Trophoblast cell (in vitro differentiated cells and primary cell): ENCODE measurements around the gene MTM1.
A peak's percentile ranks its signal among the peaks of the same experiment; 100 is the strongest.

ENCODE experiments used
- DNase-seq, 2 donors: peaks; one replicate each; pipeline ENCODE4 v3.0.0-alpha.2; 2016
- H2AFZ ChIP-seq: 2 replicates; pipeline ENCODE4 v1.6.1; 2013; ENCODE audit warnings: low read length, moderate library complexity, mild to moderate bottlenecking; ENCODE audit not compliant: insufficient read depth, poor library complexity
- H2AK5ac ChIP-seq: 2 replicates; pipeline ENCODE4 v1.6.1; 2013; ENCODE audit warnings: mild to moderate bottlenecking, low read length
- H2BK120ac ChIP-seq: 2 replicates; pipeline ENCODE4 v1.6.1; 2013; ENCODE audit warnings: low read length, mild to moderate bottlenecking, moderate library complexity; ENCODE audit not compliant: insufficient read depth, poor library complexity
- H2BK12ac ChIP-seq: 2 replicates; pipeline ENCODE4 v1.6.1; 2013; ENCODE audit warnings: mild to moderate bottlenecking, low read length, moderate library complexity
- H2BK5ac ChIP-seq: 2 replicates; pipeline ENCODE4 v1.6.1; 2013; ENCODE audit warnings: low read length, low read depth, moderate library complexity, mild to moderate bottlenecking; ENCODE audit not compliant: poor library complexity
- H3K14ac ChIP-seq: 2 replicates; pipeline ENCODE4 v1.6.1; 2013; ENCODE audit warnings: mild to moderate bottlenecking, low read length
- H3K18ac ChIP-seq: 2 replicates; pipeline ENCODE4 v1.6.1; 2013; ENCODE audit warnings: mild to moderate bottlenecking, low read length
- H3K23ac ChIP-seq: 2 replicates; pipeline ENCODE4 v1.6.1; 2013; ENCODE audit warnings: low read length
- H3K27ac ChIP-seq: 2 replicates; pipeline ENCODE4 v1.5.1; 2013; ENCODE audit warnings: low read depth, mild to moderate bottlenecking, inconsistent platforms, low read length, moderate library complexity
- H3K27me3 ChIP-seq: 2 replicates; pipeline ENCODE4 v1.6.1; 2013; ENCODE audit warnings: inconsistent platforms, mild to moderate bottlenecking, low read length, moderate library complexity; ENCODE audit not compliant: insufficient read depth
- H3K36me3 ChIP-seq, 2 experiments: 1 replicate in 1 of 2; 2 replicates in 1 of 2; pipeline ENCODE4 v1.6.1; 2013; ENCODE audit warnings: low read length in 2 of 2, mild to moderate bottlenecking in 2 of 2, moderate library complexity in 1 of 2; ENCODE audit not compliant: insufficient read depth in 2 of 2, control insufficient read depth in 1 of 2
- H3K4ac ChIP-seq: 2 replicates; pipeline ENCODE4 v1.6.1; 2013; ENCODE audit warnings: low read depth, mild to moderate bottlenecking, low read length, moderate library complexity
- H3K4me1 ChIP-seq, 2 experiments: 1 replicate in 1 of 2; 2 replicates in 1 of 2; pipeline ENCODE4 v1.6.1; 2013; ENCODE audit warnings: low read length in 2 of 2, mild to moderate bottlenecking in 2 of 2, moderate library complexity in 1 of 2; ENCODE audit not compliant: insufficient read depth in 2 of 2, control insufficient read depth in 1 of 2
- H3K4me2 ChIP-seq: 2 replicates; pipeline ENCODE4 v1.6.1; 2013; ENCODE audit warnings: inconsistent platforms, mild to moderate bottlenecking, low read length, moderate library complexity
- H3K4me3 ChIP-seq: 2 replicates; pipeline ENCODE4 v1.5.1; 2013; ENCODE audit warnings: mild to moderate bottlenecking, low read depth, low read length, inconsistent platforms
- H3K79me1 ChIP-seq: one replicate; pipeline ENCODE4 v1.6.1; 2013; ENCODE audit warnings: low read length
- H3K79me2 ChIP-seq: 2 replicates; pipeline ENCODE4 v1.6.1; 2013; ENCODE audit warnings: low read length, mild to moderate bottlenecking; ENCODE audit not compliant: control insufficient read depth, insufficient read depth, poor library complexity
- H3K9ac ChIP-seq: 2 replicates; pipeline ENCODE4 v1.6.1; 2013; ENCODE audit warnings: mild to moderate bottlenecking, low read length
- H3K9me3 ChIP-seq: 2 replicates; pipeline ENCODE4 v1.6.1; 2013; ENCODE audit warnings: low read depth, mild to moderate bottlenecking, control low read depth, inconsistent platforms, low read length; ENCODE audit not compliant: insufficient read depth
- H4K12ac ChIP-seq: 2 replicates; pipeline ENCODE4 v1.6.1; 2013; ENCODE audit warnings: low read depth, mild to moderate bottlenecking, low read length, moderate library complexity
- H4K8ac ChIP-seq: 2 replicates; pipeline ENCODE4 v1.6.1; 2013; ENCODE audit warnings: low read depth, mild to moderate bottlenecking, low read length, moderate library complexity
- H4K91ac ChIP-seq: one replicate; pipeline ENCODE4 v1.6.1; 2013; ENCODE audit warnings: low read depth, mild to moderate bottlenecking, low read length, moderate library complexity
- whole genome bisulfite sequencing: extraction: QIAGEN DNeasy Blood & Tissue Kit; methylation state at CpG from one replicate; pipeline ENCODE4 v1.1.7; 2013; ENCODE audit warnings: missing lambda C conversion rate; ENCODE audit not compliant: insufficient read length, insufficient coverage; ENCODE audit errors: extremely low coverage; 5-methylcytosine and 5-hydroxymethylcytosine counted together

The MTM1 gene

GRCh38 chrX:150676221-150676620 is 107.8 kb downstream of the MTM1 start:
- no peak overlapping the region for H3K27ac ChIP-seq
- no peak overlapping the region for H2BK12ac ChIP-seq
- no peak overlapping the region for H3K14ac ChIP-seq
- H3K9ac ChIP-seq = no peak overlapping the region
- H3K9me3 ChIP-seq = no peaks in the 10 kb centered on the region
- H3K4me1 ChIP-seq = no peaks in the 10 kb centered on the region
- no CpG with 5 or more reads among the region's 2 CpGs for WGBS
- H4K8ac ChIP-seq = no peak overlapping the region
- H2BK5ac ChIP-seq = no peak overlapping the region
- no peak overlapping the region for H4K12ac ChIP-seq
- H3K36me3 ChIP-seq = peaks cover 0 to 4% of the 10 kb centered on the region in 2 experiments
- H3K4ac ChIP-seq = no peak overlapping the region
- H3K79me1 ChIP-seq = no peaks in the 10 kb centered on the region
- H2AK5ac ChIP-seq = no peak overlapping the region
- no peaks in the 10 kb centered on the region for H3K27me3 ChIP-seq
- no peak overlapping the region for H3K4me3 ChIP-seq
- no peak overlapping the region for H3K4me2 ChIP-seq
- no peak for DNase-seq
- H3K18ac ChIP-seq = no peak overlapping the region
- H4K91ac ChIP-seq = no peak overlapping the region
- H3K79me2 ChIP-seq = no peaks in the 10 kb centered on the region
- H3K23ac ChIP-seq = no peak overlapping the region
- no peak overlapping the region for H2BK120ac ChIP-seq
- no peak overlapping the region for H2AFZ ChIP-seq

GRCh38 chrX:150680974-150681373 is 112.6 kb downstream of the MTM1 start:
- no peak overlapping the region for H4K8ac ChIP-seq

GRCh38 chrX:150683112-150683511 is 114.7 kb downstream of the MTM1 start:
- Histone ChIP-seq H3K9ac (no peak overlapping the region), H3K27ac (no peak overlapping the region), H3K4ac (no peak overlapping the region), H2BK5ac (no peak overlapping the region), H3K4me3 (no peak overlapping the region), H3K27me3 (no peaks in the 10 kb centered on the region), H3K23ac (no peak overlapping the region), H4K8ac (no peak overlapping the region), H3K4me1 (no peaks in the 10 kb centered on the region), H4K91ac (no peak overlapping the region), H3K4me2 (no peak overlapping the region), H2BK12ac (no peak overlapping the region), H3K9me3 (no peaks in the 10 kb centered on the region), H3K14ac (no peak overlapping the region), H3K36me3 (no peaks in the 10 kb centered on the region), H3K79me2 (no peaks in the 10 kb centered on the region), H3K18ac (no peak overlapping the region), H2AK5ac (no peak overlapping the region), H2AFZ (no peak overlapping the region), H4K12ac (no peak overlapping the region), H2BK120ac (no peak overlapping the region), H3K79me1 (no peaks in the 10 kb centered on the region)
- no peak for DNase-seq
- no CpG with 5 or more reads among the region's 3 CpGs for WGBS

More at GRCh38 chrX:150680974-150681373, 112.6 kb downstream of the MTM1 start:
- Histone ChIP-seq H2AFZ (no peak overlapping the region), H3K4ac (no peak overlapping the region), H3K36me3 (no peaks in the 10 kb centered on the region), H4K91ac (no peak overlapping the region), H2BK120ac (no peak overlapping the region), H4K12ac (no peak overlapping the region), H3K79me2 (no peaks in the 10 kb centered on the region), H3K9me3 (no peaks in the 10 kb centered on the region), H3K9ac (no peak overlapping the region), H3K4me3 (no peak overlapping the region), H2AK5ac (no peak overlapping the region), H3K4me2 (no peak overlapping the region), H3K27ac (no peak overlapping the region), H3K4me1 (no peaks in the 10 kb centered on the region), H3K14ac (no peak overlapping the region), H3K23ac (no peak overlapping the region), H2BK12ac (no peak overlapping the region), H2BK5ac (no peak overlapping the region), H3K18ac (no peak overlapping the region), H3K27me3 (no peaks in the 10 kb centered on the region), H3K79me1 (no peaks in the 10 kb centered on the region)
- peak in 1 of 2 donors; percentile 42 for DNase-seq
- no CpG with 5 or more reads among the region's 7 CpGs for WGBS

GRCh38 chrX:150683536-150684146 is 115.2 kb downstream of the MTM1 start:
- Histone ChIP-seq H4K91ac (no peak overlapping the region), H3K9me3 (no peaks in the 10 kb centered on the region), H3K4me2 (no peak overlapping the region), H2BK12ac (no peak overlapping the region), H3K9ac (no peak overlapping the region), H4K12ac (no peak overlapping the region), H3K4me1 (peaks cover 0 to under 1% of the 10 kb centered on the region in 2 experiments), H3K4ac (no peak overlapping the region), H3K27me3 (no peaks in the 10 kb centered on the region), H2BK5ac (no peak overlapping the region), H3K27ac (no peak overlapping the region), H2AK5ac (no peak overlapping the region), H3K79me2 (no peaks in the 10 kb centered on the region), H3K4me3 (no peak overlapping the region), H3K14ac (no peak overlapping the region), H2BK120ac (no peak overlapping the region), H2AFZ (no peak overlapping the region), H3K36me3 (no peaks in the 10 kb centered on the region), H4K8ac (no peak overlapping the region), H3K23ac (no peak overlapping the region), H3K18ac (no peak overlapping the region), H3K79me1 (no peaks in the 10 kb centered on the region)
- DNase-seq = peak in 1 of 2 donors; percentile 63
- WGBS = no CpG with 5 or more reads among the region's 7 CpGs
